CD4-positive, alpha-beta T cell treated with Interleukin-15 for 4 hours (primary cell): ENCODE data around the gene PTGDR2.
A peak's percentile ranks its signal among the peaks of the same experiment; 100 is the strongest.

Experiments
- DNase-seq: peaks from one replicate; pipeline ENCODE4 v3.0.0-alpha.2; 2020; ENCODE audit warnings: low spot score

PTGDR2 gene

GRCh38 chr11:60874421-60875365 is 18.9 kb upstream of the PTGDR2 start:
- DNase-seq: no peak

DNA sequence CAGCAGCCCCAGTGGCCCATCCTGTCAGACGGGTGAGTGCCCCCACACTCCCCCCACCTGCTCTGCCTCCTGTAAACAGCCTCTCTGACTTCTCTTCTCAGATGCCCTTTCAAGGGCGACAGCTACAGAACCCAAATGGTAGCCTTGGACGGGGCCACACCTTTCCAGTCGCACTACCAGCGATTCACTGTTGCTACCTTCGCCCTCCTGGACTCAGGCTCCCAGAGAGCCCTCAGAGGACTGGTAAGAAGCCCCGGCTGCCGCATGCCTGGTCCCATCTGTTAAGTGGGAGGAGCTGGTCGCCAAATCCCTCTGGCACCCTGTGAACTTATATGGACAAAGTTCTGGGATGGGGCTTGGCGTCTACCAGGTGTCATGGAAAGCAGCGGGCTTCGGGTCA is 17.8 kb upstream of the PTGDR2 start:
- DNase-seq: no peak

DNA sequence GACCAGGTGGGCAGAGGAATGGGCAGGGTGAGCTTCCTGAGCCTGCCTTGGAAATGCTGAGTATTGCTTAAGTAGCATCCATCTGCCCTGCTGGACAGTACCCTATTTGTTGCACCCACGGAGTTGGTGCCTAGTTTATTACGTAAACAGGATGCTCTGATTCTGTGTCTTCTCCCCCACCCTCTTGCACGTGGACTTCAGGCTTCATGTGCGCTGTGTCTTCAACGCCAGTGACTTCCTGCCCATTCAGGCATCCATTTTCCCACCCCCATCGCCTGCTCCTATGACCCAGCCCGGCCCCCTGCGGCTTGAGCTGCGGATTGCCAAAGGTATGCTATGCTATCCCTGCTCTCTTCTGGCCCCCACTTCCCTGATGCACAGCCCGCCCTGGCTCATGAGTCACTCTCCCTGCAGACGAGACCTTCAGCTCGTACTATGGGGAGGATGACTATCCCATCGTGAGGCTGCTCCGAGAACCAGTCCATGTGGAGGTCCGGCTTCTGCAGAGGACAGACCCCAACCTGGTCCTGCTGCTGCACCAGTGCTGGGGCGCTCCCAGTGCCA is 17.3 kb upstream of the PTGDR2 start:
- no peak for DNase-seq

GRCh38 chr11:60872124-60872960 is 16.6 kb upstream of the PTGDR2 start:
- no peak for DNase-seq

- peak; percentile 16 for DNase-seq
Measured at GRCh38 chr11:60871378-60872061, 15.8 kb upstream of the PTGDR2 start.

GRCh38 chr11:60870733-60871377 is 15.1 kb upstream of the PTGDR2 start:
- no peak for DNase-seq

DNA sequence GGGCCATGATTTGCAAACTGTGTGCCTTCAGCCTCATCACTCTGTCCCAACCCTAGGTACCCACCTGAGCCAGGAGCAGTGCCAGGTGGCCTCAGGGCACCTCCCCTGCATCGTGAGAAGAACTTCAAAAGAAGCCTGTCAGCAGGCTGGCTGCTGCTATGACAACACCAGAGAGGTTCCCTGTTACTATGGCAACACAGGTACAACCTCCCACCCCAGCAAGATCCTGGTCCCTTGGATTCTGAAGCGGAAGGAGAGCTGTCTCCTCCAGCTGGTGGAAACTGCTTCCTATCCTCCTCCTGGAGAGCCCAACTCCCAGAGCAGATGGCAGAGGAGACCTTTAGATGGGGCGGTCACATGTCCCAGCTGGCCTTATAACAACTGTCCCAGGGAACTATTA is 14.5 kb upstream of the PTGDR2 start:
- DNase-seq: peak; percentile 19

GRCh38 chr11:60869451-60869825 is 13.7 kb upstream of the PTGDR2 start:
- no peak for DNase-seq

GRCh38 chr11:60868682-60869450 is 13.1 kb upstream of the PTGDR2 start:
- DNase-seq: no peak

DNA sequence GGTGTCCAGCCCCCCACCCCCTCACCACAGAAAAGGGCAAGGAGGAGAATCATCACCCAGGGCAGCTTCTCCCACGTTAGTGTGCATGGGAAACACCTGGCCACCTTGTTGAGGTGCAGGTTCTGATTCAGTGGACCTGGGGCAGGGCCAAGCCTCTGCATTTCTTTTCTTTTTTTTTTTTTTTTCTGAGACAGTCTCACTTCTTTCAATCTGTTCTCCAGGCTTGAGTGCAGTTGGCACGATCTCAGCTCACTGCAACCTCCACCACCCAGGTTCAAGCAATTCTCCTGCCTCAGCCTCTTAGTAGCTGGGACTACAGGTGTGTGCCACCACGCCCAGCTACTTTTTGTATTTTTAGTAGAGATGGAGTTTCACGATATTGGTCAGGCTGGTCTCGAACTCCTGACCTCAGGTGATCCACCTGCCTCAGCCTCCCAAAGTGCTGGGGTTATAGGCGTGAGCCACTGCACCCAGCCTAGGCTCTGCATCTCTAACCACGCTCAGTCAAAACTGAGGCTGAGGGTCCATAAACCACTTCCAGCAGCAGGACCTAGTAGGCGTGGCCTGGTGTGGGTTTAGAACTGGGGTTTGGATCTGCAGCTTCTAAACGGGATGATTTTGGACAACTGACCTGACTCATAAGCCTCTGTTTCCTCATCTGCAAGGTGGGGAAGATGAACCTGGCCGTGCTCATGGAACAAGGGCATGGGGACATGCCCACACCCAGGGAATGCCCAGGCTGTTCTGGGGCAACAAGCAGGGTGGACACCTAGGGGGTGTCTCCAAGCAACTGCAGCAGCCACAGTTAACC is 12.3 kb upstream of the PTGDR2 start:
- no peak for DNase-seq

GRCh38 chr11:60866911-60867870 is 11.4 kb upstream of the PTGDR2 start, which contains the start of gene ZP1:
Gene ZP1, plus strand, starts transcription at chr11:60867542. Its CDS starts 20 bp downstream, at chr11:60867562.
- DNase-seq: no peak

DNA sequence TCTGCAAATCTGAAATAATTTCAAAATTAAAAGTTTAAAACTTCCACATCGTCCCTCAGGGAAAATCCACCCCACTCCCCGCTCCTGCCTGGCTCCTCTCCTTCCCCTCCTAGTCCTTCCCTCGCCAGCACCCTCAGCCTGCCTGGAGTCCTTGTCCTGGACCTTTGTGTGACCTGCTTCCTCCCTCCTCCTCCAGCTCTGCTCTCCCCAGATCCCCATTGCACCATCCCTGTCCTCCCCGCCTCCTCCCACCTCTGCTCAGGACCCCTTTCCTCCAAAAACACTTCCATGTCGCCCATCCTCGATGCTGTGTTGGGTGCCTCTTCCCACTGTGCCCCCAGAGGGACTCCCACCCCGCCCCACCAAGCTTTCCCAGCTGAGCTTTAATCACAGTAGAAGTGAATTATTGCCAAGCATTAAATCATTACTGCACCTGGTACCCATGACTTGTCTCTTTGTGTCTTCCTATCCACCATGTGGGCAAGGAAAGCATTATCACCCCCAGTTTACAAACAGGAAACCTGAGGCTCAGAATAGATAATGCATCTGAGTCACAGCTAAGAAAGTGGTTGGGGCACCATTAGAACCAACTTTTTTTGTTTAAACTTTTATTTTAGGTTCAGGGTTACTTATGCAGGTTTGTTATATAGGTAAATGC is 9.2 kb upstream of the PTGDR2 start:
- DNase-seq: no peak

- DNase-seq: no peak
Measured at GRCh38 chr11:60863550-60864521, 8.1 kb upstream of the PTGDR2 start.

DNA sequence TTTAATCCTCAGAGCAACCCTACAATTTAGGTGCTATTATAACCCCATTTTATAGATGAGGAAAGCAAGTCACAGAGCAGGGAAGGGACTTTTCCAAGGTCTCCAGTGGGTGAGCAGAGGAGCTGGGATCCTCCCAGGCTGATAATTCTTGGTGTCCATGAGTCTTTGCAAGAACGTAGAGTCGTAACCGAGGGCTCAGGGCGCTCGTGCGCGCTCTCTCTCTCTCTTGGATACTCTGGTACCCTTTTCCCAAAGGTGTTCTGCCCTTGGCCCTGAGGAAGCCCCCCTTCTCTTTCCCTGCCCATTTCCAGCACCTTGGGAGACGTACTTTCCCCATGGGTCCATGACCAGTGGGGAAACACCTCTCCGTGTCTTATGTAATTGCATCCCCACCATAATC is 6.4 kb upstream of the PTGDR2 start:
- no peak for DNase-seq

- no peak for DNase-seq
Measured at GRCh38 chr11:60860943-60861342, 5.2 kb upstream of the PTGDR2 start.

GRCh38 chr11:60859616-60860250 is 4.0 kb upstream of the PTGDR2 start:
- no peak for DNase-seq
